NCI-H1694 (cell line): ENCODE results near the gene BTBD9.

Experiments used
- DNase-seq: peaks from one replicate; lab custom pipeline; 2025; lab: John Stamatoyannopoulos, UW

Gene BTBD9

GRCh38 chr6:38341496-38341895 is 298.2 kb downstream of the BTBD9 start:
- DNase-seq, result no peak

GRCh38 chr6:38339914-38340313 is 299.8 kb downstream of the BTBD9 start:
- no peak for DNase-seq

GRCh38 chr6:38337819-38338465 is 301.8 kb downstream of the BTBD9 start:
- no peak for DNase-seq

GRCh38 chr6:38336922-38337321 is 302.8 kb downstream of the BTBD9 start:
- DNase-seq, result no peak

GRCh38 chr6:38326837-38327236 is 312.9 kb downstream of the BTBD9 start:
- no peak for DNase-seq

GRCh38 chr6:38323216-38323615 is 316.5 kb downstream of the BTBD9 start:
- DNase-seq, result no peak

- DNase-seq, result no peak
Measured at GRCh38 chr6:38322138-38322537, 317.6 kb downstream of the BTBD9 start.

GRCh38 chr6:38320843-38321242 is 318.9 kb downstream of the BTBD9 start:
- DNase-seq, result no peak

GRCh38 chr6:38320358-38320757 is 319.4 kb downstream of the BTBD9 start:
- no peak for DNase-seq

- no peak for DNase-seq
Measured at GRCh38 chr6:38319256-38320212, 320.2 kb downstream of the BTBD9 start.

GRCh38 chr6:38316099-38316868 is 323.4 kb downstream of the BTBD9 start:
- no peak for DNase-seq

- DNase-seq, result no peak
Measured at GRCh38 chr6:38311201-38311600, 328.5 kb downstream of the BTBD9 start.

GRCh38 chr6:38310061-38310460 is 329.7 kb downstream of the BTBD9 start:
- DNase-seq, result no peak

- no peak for DNase-seq
Measured at GRCh38 chr6:38307740-38308139, 332.0 kb downstream of the BTBD9 start.

- no peak for DNase-seq
Measured at GRCh38 chr6:38306931-38307330, 332.8 kb downstream of the BTBD9 start.

GRCh38 chr6:38305995-38306681 is 333.6 kb downstream of the BTBD9 start:
- peak; percentile 60 for DNase-seq

- no peak for DNase-seq
Measured at GRCh38 chr6:38302838-38303237, 336.9 kb downstream of the BTBD9 start.

GRCh38 chr6:38302081-38302480 is 337.6 kb downstream of the BTBD9 start:
- no peak for DNase-seq

- DNase-seq, result no peak
Measured at GRCh38 chr6:38290133-38290799, 349.5 kb downstream of the BTBD9 start.

- no peak for DNase-seq
Measured at GRCh38 chr6:38287487-38287886, 352.2 kb downstream of the BTBD9 start.

- DNase-seq, result no peak
Measured at GRCh38 chr6:38284802-38285394, 354.8 kb downstream of the BTBD9 start.
